Inferior parietal cortex (tissue), 1 donor: ENCODE results near the gene TAF15.

Source experiments
- DNase-seq: peaks from one replicate; pipeline ENCODE4 v3.0.0-alpha.2; 2016; ENCODE audit errors: extremely low spot score

The TAF15 gene

GRCh38 chr17:35808962-35809854 is at the start of gene TAF15:
TAF15 (plus strand) TSS chr17:35809484; CDS start chr17:35809570, 86 bp downstream.
- DNase-seq, result peak; percentile 97

- no peak for DNase-seq
Observed at GRCh38 chr17:35760587-35760986, 48.7 kb upstream of the TAF15 start, which contains the start of gene C17orf50. C17orf50 (plus strand) TSS chr17:35760887; CDS start chr17:35760942, 55 bp downstream.

GRCh38 chr17:35761601-35762000 is 47.7 kb upstream of the TAF15 start:
- DNase-seq, result no peak

- DNase-seq, result no peak
Observed at GRCh38 chr17:35763767-35764122, 45.5 kb upstream of the TAF15 start.

- peak; percentile 80 for DNase-seq
Observed at GRCh38 chr17:35764123-35764991, 44.9 kb upstream of the TAF15 start.

- no peak for DNase-seq
Observed at GRCh38 chr17:35765086-35765710, 44.1 kb upstream of the TAF15 start.

GRCh38 chr17:35765756-35766488 is 43.4 kb upstream of the TAF15 start:
- DNase-seq, result no peak

GRCh38 chr17:35766489-35766877 is 42.8 kb upstream of the TAF15 start:
- no peak for DNase-seq

- DNase-seq, result no peak
Observed at GRCh38 chr17:35766903-35767510, 42.3 kb upstream of the TAF15 start.

- DNase-seq, result no peak
Observed at GRCh38 chr17:35768797-35769196, 40.5 kb upstream of the TAF15 start.

- DNase-seq, result no peak
Observed at GRCh38 chr17:35769895-35770486, 39.3 kb upstream of the TAF15 start.

- no peak for DNase-seq
Observed at GRCh38 chr17:35773129-35773528, 36.2 kb upstream of the TAF15 start.

GRCh38 chr17:35773679-35774425 is 35.4 kb upstream of the TAF15 start:
- no peak for DNase-seq

- DNase-seq, result no peak
Observed at GRCh38 chr17:35774499-35774898, 34.8 kb upstream of the TAF15 start.

- no peak for DNase-seq
Observed at GRCh38 chr17:35775039-35775438, 34.2 kb upstream of the TAF15 start.

GRCh38 chr17:35775583-35775982 is 33.7 kb upstream of the TAF15 start:
- DNase-seq, result no peak

GRCh38 chr17:35778641-35779196 is 30.6 kb upstream of the TAF15 start:
- no peak for DNase-seq

- no peak for DNase-seq
Observed at GRCh38 chr17:35780950-35781349, 28.3 kb upstream of the TAF15 start.

GRCh38 chr17:35784895-35785294 is 24.4 kb upstream of the TAF15 start:
- no peak for DNase-seq
